Measurements from ENCODE around the gene CEBPA.
A peak's percentile ranks its signal among the peaks of the same experiment; 100 is the strongest.

CEBPA gene

GRCh38 chr19:33287438-33287837, 14.9 kb downstream of the CEBPA start:
- no peak for ATAC-seq
- DNase-seq: no peak

GRCh38 chr19:33286899-33287298, 15.4 kb downstream of the CEBPA start:
- ATAC-seq: no peak
- DNase-seq: no peak

GRCh38 chr19:33285441-33285927, 16.9 kb downstream of the CEBPA start:
- ATAC-seq (no peak), DNase-seq (no peak)

DNA sequence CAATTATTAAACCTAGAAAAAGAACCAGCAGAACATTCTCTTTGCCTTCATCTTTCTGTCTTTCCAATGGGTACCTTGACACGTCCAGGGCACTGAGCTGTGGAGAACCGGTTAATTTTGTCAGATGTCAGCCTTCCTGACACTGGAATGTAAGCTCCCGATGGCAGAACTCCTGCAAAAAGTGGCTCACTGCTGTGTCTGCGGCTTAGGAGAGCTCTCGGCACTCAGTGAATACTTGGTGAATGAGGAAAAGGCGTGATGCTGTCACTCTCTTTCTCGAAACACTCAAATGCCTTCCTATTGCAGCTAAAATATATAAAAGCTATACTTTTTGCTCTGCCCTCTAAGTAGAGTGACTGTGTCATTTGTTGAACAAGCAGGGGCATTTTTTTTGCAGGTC, 17.6 kb downstream of the CEBPA start:
- no peak for DNase-seq

DNA sequence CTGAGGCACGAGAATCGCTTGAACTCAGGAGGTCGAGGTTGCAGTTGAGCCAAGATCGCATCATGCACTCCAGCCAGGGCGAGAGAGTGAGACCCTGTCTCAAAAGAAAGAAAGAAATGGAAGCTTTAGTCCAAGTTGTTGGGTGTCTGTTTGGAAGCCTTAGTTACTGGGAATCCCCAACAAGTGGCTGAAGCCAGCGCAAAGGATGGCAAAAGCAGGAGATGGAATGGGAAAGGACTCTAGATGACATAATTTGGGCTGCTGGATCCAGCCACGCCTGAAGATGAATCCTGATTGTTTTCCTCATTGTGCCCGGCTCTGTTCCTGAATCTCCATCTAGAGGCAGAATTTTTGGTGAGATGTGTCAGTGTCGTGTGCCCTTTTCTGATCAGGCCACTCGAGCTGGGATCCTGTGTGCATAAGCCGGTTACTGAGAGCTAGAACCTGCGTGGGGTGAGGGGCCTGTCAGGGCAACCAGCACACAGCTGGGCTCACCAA, 18.1 kb downstream of the CEBPA start:
- DNase-seq (no peak), ATAC-seq (no peak)

More for the DNA sequence above, 17.6 kb downstream of the CEBPA start:
- no peak for ATAC-seq

GRCh38 chr19:33283589-33283988, 18.7 kb downstream of the CEBPA start:
- ATAC-seq (no peak), DNase-seq (no peak)

DNA sequence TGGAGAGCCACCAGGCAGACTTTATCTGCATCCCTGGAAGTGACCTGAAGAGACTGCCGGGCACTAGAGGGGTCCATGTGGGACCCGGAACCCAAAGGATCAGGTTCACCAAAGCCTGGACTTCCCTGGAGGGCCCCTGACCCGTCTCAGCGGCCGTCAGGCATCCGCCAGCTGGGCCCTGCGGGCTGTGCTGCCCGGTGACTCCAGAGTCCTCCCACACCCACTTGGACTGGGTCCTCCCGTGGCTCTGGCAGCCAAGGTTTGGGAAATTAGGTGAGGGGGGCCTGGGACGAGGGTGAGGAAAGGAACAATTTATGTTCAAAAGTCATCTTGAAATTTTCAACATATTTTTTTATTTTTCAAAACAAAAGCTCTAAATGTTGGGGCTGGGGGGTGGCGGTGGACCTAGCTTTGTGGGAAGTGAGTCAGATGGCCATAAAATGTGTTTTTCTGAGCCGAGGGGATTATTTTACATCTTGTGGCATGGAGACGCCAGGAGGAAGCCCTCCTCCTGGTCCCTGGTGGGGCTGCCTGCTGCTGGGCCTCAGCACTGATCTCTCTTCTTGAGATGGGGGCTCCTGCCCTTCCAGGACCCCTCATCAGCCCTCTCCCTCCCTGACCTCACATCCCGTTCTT, 20.2 kb downstream of the CEBPA start:
- ATAC-seq: no peak

DNA sequence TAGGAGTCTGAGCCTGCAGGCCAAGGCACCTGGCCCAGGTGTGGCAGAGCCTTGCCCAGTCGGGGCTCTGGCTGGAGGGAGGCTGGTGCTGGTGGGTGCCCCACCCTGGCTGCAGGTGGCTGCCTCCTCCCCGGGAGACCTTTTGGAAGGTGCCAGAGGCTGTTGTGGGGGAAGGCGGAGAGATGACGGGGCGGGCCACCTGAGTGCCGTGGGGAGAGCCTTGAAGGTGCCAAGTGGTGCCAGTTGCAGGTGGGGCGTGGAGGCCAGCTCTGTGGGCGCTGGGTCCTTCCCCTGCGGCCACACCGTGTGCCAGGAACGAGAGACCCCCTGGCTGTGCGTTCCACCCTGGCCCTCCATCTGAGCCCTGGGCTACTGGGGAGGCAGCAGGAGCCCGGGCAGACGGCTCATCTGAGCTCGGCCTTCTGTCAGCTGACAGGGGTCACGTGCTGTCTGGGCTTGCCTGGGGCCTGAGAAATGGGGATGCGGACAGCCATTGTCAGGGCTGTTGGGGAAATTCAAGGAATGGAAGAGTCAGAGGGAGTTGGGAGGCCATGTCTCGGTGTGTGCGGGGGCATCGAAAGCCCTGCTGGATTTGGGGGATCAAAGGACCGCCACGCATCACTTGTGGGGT, 20.9 kb downstream of the CEBPA start:
- no peak for DNase-seq

More for the DNA sequence above, 20.2 kb downstream of the CEBPA start:
- no peak for DNase-seq

DNA sequence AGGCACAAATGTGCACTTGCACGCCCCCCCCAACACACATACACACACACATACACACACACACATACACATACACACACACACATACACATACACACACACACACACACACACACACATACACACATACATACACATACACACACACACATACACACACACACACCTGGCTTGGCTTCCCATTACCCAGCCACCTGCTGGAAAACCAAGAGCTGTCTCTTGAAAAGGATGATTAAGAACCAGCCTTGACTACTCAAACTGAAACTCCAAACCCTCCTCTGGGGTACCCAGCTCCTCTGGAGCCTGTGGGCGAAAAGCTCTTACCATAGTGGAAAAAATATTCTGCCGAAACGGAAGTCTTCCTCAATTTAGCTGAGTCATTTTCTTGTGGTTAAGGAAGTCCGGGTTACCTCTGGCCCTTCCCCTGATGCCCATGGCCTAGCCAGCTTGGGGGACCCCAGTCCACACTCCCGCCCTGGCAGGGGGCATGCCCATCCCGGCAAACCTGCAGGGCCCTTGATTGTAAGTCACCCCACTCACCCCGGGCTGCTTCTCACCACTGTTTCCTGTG, 21.9 kb downstream of the CEBPA start:
- ATAC-seq: peak; percentile 85
- DNase-seq: peak; percentile 48

More for the DNA sequence above, 20.9 kb downstream of the CEBPA start:
- ATAC-seq: no peak

GRCh38 chr19:33279430-33280350, 22.6 kb downstream of the CEBPA start:
- ATAC-seq: peak; percentile 6
- no peak for DNase-seq

DNA sequence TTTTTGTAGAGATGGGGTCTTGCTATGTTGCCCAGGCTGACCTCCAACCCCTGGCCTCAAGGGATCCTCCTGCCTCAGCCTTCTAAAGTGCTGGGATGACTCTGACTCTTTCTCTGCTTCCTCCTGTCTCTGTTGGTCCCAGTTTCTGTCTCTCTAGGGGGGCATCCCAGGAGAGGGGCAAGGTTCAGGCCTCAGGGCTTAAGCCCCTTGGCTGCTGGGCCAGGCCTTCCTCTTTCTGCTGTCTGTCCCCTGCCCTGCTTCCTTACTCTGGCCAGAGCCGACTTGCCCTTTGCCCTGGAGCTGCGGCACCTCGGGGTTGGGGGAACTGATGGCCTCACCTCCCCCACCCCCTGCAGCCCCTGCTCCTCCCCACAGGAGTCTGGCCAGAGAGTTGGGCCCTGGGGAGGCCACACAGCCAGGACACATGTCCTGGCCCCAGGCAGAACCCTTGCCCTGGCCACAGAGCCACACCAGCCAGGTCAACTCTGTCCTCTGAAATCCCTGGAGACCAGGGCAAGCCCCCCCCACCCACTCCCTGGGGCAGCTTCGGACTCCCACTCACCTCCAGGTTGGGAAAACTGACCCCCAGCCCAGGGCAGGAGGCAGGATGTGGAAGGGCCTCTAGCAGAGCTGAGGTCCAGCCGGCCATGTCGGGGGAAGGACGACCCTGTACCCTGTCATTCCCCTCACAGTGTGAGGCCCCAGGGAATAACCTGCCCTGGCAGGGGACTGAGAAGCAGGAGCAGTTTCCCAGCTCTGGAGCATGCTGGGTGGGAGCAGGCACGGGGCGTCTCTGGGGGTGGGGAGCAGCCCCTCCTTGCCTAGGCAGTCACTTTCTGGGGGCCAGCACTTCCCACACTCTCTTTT, 23.7 kb downstream of the CEBPA start:
- ATAC-seq: no peak
- DNase-seq: no peak

DNA sequence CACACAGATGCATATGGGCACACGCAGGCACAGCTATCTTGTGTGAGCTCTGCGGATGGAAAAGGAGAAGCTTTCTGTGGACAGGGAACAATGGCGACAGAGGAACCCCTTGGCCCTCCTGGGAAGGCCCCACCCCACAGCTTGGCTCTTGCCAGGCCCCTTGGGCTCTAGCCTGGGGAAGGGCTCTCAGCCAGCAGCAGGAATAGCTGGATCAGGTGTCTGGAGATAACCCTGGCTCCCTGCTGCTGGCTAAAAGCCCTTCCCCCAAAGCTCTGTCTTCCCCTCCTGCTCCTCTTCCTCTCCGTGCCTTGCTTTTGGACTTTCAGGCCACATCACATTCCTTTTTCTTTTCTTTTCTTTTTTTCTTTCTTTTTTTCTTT, 24.3 kb downstream of the CEBPA start:
- no peak for DNase-seq
- no peak for ATAC-seq

- no peak for ATAC-seq
Measured at GRCh38 chr19:33277434-33277833, 24.9 kb downstream of the CEBPA start.

DNA sequence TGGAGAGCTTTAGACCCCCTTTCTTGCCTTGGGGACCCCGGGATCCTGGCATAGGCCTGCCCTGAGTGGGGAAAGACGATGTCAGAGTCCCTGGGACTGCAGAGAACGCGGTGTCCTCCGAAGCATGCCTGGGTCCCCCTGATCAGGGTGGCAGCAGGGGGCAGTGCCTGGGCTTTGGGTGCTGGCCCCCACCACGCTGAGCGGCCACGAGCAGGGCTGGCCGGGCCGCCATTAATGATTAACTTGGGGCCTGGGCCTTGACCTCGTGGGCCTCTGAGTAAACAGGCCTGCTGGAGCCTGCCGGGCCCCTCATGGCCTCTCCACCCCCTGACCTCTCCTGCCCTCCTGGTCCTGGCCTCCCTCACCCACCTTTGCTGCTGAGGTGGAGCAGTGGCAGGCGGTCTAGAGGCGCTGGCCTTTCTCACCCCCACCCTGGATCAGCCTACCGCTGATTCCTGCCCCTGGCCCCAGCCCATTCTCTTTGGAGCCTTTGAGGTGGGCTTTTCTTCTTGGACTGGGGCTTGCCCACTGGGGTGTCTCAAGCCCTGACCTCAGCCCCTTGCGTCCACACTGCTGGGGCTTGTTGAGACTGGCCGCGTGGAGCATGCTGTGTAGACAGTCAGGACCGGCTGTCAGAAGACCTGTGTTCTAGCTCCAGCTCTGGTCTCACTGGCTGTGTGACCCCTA, 26.3 kb downstream of the CEBPA start:
- ATAC-seq (no peak), DNase-seq (no peak)

More at GRCh38 chr19:33277434-33277833, 24.9 kb downstream of the CEBPA start:
- no peak for DNase-seq

- ATAC-seq (no peak), DNase-seq (no peak)
Measured at GRCh38 chr19:33275559-33275932, 26.8 kb downstream of the CEBPA start.

DNA sequence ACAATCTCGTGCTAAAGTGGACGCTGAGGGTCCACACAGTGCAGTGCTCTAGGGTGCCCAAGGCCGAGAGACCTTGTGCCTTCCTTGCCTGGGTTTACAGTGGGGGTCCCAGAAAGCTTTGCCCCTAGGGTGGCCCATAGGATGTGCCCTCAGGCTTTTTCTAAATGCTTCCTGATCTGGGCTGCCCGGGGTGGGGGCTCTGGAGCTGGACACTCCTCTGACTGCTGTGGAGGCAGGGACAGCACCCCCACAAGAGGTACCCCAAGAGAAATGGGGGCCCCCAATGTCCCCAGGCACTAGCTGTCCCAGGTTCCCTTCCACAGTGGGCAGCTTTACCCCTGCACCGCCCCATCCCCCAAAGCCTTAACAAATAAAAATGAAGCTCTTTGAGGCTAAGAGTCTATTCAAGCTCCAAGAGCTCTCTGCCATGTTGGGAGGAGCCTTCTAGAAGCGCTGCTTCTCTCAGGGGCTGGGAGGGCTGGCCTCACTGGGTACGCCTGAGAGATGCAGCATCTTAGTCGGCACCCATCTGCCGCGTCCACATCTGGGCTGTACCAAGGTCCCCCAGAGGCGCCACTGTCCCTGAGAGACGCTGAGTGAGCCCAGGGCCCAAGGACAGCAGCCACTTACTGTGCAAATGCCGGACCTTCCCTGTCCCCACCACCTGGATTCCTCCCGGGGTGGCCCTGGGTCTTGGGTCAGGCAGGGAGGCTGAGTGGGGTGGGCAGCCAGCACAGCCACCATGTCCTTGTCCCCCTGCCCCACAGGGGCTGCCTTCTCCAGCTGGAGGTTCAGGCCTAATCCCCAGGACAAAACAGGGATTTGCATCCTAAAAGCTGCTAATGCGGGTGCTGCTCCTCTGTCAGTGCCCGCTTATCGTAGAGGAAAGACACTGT, 27.4 kb downstream of the CEBPA start:
- ATAC-seq (no peak), DNase-seq (no peak)

DNA sequence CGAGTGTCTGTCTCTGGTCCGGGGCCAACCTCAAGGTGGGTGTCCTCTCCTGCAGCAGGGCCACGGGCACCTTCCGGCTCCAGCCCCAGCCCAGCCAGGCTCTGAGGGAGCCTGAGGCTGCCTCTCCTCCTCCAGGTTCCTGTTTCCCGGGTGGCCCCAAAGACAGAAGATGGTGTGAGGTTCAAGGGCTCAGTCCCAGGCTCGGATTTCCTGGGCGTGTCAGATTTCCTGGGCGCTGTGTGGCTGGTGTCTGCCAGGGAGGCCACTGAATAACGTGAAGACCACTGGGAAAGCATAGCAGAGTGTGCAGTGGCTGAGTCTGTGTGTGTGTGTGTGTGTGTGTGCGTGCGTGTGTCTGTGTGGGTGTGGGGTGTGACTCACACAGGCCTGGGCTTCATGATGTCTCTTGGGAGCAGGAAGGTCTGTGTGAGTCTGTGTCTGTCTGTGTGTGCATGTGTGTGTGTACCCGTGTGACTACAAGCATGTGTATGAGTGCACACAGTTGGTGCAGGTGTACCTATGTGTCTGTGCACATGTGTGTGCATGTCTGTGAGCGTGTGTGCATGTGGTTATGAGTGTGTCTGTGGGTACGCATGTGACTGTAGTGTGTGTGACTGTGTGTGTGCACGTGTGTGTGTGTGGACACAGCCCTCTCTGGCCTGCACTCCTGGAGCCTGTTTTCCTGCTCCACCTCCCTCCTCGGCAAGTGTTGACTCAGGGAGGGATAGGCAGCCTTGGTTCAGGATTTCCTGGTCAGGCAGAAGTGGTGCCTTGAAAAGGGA, 28.3 kb downstream of the CEBPA start:
- peak; percentile 35 for DNase-seq

DNA sequence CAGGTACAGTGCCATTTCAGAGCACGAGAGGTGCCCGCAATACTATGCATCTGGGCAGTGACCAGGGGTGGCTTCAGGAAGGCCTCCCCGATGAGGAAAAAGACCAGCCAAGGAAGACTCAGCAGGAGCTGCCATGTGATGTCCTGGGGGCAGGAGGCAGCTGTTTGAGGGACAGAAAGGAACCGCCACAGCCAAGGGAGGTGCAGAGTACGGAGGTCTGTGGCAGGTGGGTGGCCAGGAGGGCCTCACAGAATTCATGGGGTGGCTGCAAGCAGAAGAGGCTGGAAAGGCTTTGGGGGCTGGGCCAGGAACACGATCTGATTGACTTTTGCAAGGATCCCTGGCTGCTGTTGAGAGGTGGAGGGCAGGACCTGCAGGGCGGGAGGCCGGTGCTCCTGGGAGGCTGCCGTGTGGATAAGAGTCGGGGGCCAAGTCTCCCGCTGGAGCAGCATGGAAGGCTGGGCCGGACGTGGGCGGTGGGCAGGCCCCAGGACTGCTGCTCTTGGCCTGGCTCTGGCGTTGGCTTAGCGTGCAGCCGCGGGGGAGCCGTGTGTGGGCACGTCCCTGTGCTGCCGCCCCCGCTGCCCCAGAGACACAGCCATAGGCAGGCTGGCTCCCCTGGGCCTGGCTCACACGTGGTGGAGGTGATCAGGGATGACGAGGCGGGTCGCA, 29.1 kb downstream of the CEBPA start:
- ATAC-seq: no peak

More for the DNA sequence above, 28.3 kb downstream of the CEBPA start:
- peak; percentile 35 for ATAC-seq

More for the DNA sequence above, 29.1 kb downstream of the CEBPA start:
- DNase-seq: no peak

All from stimulated activated naive CD8-positive, alpha-beta T cell treated with anti-CD3 and anti-CD28 coated beads, Interleukin-15, Interleukin-2, amounts not matched to agents 100 U/mL and 50 U/mL, for 24 hours (primary cell).